HL-60 (cell line): ENCODE data around the gene ADCY5.

Experiments
- DNase-seq, 2 experiments: peaks; one replicate each; pipeline ENCODE4 v3.0.0-alpha.2; 2010 to 2020; ENCODE audit warnings: low read depth in 1 of 2, low spot score in 1 of 2
- H3K27ac ChIP-seq: fragments of 250-450 bp; sonication (Bioruptor Pico); replicated peaks from 2 replicates; pipeline ENCODE4 v1.5.1; 2020; ENCODE audit warnings: mild to moderate bottlenecking, moderate library complexity
- H3K27me3 ChIP-seq: fragments of 250-450 bp; sonication (Bioruptor Pico); 2 replicates; pipeline ENCODE4 v1.5.1; 2021; ENCODE audit warnings: mild to moderate bottlenecking, moderate library complexity; ENCODE audit not compliant: insufficient read depth, poor library complexity, severe bottlenecking
- H3K4me3 ChIP-seq: replicated peaks from 2 replicates; pipeline ENCODE4 v1.5.1; 2011; ENCODE audit warnings: mild to moderate bottlenecking, control low read depth, low read length; ENCODE audit not compliant: insufficient read depth
- GABPA ChIP-seq: IDR thresholded peaks from 2 replicates; pipeline ENCODE4 v1.6.1; 2012; ENCODE audit warnings: low read depth
- POLR2AphosphoS5 ChIP-seq: IDR thresholded peaks from 2 replicates; pipeline ENCODE4 v1.6.1; 2012; ENCODE audit warnings: low read depth
- REST ChIP-seq: IDR thresholded peaks from 2 replicates; pipeline ENCODE4 v1.6.1; 2012; ENCODE audit warnings: low read depth; ENCODE audit not compliant: insufficient replicate concordance
- SPI1 ChIP-seq: IDR thresholded peaks from 2 replicates; pipeline ENCODE4 v1.6.1; 2012; ENCODE audit warnings: low read depth, mild to moderate bottlenecking, borderline replicate concordance
- TF ChIP-seq, protein P1 (sequence below): IDR thresholded peaks from one replicate; pipeline ENCODE4 v1.5.1; 2011; ENCODE audit warnings: low read length, control low read depth, inconsistent platforms; ENCODE audit not compliant: insufficient read depth

ADCY5 gene

DNA sequence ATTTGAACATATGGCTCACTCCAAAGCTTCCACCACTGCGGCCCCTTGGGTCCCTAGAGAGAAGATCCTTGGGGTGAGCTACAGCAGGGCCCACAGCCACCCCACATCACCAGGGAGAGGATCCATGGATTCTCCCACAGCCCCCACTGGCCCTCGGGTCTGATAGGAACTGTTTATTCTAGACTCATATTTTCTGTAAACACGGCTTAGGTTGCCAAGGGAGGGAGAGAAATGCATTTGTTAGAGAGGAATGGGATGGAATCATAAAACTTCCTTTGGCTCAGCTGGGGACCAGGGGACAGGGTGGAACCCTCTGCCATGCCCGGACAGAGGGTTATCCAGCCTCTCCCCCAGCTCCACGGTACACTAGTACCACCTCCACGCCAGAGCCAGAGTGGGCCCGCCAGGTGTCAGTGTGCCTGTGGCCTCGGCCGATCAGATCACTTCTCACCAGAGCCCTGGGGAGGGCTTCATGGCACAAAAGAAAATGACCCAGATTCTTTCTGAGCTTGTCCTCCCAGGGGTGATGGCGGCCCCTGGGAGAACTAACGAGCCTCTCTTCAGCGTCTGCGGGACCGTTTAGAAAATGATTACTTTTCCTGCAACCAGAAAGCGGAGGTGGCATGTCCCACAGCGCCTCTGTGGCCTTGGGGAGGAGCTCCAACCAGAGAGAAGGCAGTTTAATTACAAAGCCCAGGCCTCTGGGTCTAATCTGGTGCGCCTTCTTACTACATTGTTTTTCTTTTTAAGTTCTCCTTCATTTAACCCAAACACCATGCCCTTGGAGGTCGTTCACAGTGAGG, 33.7 kb downstream of the ADCY5 start:
- no peak for TF ChIP-seq GABPA
- TF ChIP-seq POLR2AphosphoS5: no peak
- TF ChIP-seq, protein P1, sequence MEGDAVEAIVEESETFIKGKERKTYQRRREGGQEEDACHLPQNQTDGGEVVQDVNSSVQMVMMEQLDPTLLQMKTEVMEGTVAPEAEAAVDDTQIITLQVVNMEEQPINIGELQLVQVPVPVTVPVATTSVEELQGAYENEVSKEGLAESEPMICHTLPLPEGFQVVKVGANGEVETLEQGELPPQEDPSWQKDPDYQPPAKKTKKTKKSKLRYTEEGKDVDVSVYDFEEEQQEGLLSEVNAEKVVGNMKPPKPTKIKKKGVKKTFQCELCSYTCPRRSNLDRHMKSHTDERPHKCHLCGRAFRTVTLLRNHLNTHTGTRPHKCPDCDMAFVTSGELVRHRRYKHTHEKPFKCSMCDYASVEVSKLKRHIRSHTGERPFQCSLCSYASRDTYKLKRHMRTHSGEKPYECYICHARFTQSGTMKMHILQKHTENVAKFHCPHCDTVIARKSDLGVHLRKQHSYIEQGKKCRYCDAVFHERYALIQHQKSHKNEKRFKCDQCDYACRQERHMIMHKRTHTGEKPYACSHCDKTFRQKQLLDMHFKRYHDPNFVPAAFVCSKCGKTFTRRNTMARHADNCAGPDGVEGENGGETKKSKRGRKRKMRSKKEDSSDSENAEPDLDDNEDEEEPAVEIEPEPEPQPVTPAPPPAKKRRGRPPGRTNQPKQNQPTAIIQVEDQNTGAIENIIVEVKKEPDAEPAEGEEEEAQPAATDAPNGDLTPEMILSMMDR: no peak
- no peak for TF ChIP-seq REST
- no peak for TF ChIP-seq SPI1
- no peak for DNase-seq
- Histone ChIP-seq H3K27ac (no peak overlapping the region), H3K27me3 (peaks cover 2% of the 10 kb centered on the region), H3K4me3 (no peak overlapping the region)

DNA sequence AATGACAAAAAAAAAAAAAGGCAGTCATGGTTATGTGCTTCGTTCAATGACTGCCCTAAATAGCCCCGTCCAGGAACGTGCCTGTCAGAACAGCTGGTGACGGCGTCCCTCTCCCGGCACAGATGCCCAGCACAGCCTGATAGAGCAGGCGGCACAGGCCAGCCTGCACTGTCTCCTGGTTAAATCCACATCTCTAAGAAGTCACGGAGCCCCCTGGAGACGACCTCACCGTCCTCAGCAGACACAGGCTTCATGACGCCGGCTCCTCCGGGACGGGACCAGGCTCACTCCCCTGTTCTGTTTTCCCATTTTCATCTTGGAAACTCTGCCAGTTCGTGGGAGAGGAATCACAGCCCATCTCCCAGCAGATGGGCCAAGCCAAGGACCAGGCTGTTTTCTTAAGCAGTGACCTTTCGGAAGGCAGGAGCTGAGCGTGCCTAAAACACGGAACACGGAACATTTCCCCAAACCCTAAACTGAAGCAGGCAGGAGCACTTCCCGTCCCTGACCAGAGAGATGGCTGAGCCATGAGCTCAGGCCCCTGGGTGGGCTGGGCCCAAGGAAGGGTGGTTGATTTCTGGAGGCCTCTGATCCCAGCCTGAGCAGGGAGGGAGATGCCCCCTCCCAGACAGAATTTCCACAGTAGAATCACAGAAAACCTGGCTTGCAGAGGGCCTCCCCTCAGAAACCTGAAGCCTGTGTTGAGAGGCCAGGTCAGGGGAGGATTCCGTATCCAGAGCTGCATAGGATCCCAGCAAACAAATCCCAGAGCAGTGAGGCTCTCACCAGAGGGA, 35.9 kb downstream of the ADCY5 start:
- no peak for TF ChIP-seq SPI1
- TF ChIP-seq, protein P1: no peak
- no peak for TF ChIP-seq POLR2AphosphoS5
- TF ChIP-seq REST: no peak
- no peak for TF ChIP-seq GABPA
- Histone ChIP-seq H3K27ac (no peak overlapping the region), H3K4me3 (no peak overlapping the region)

GRCh38 chr3:123412076-123412475, 36.8 kb downstream of the ADCY5 start:
- Histone ChIP-seq H3K27ac (no peak overlapping the region), H3K4me3 (no peak overlapping the region), H3K27me3 (peaks cover 2% of the 10 kb centered on the region)
- no peak for TF ChIP-seq REST
- TF ChIP-seq GABPA: no peak
- TF ChIP-seq, protein P1: no peak
- TF ChIP-seq POLR2AphosphoS5: no peak
- no peak for TF ChIP-seq SPI1
- DNase-seq: no peak

More for the DNA sequence above, 35.9 kb downstream of the ADCY5 start:
- no peak for DNase-seq
- peaks cover 2% of the 10 kb centered on the region for H3K27me3 ChIP-seq
